Glutamatergic neuron (in vitro differentiated cells): ENCODE measurements around the gene CCDC74B. TPM values are rescaled to one million over a fixed set of nuclear protein-coding genes. Genes with fewer than 3 reads are reported as not detected.
"Not testable (repeated sequence)": the region's sequence is repeated elsewhere in the genome, so short reads cannot be mapped to it uniquely, and the experiment has no call there.

Experiments used
- DNase-seq: peaks from one replicate; pipeline ENCODE4 v3.0.0; 2022
- H3K27ac Mint-ChIP-seq: one replicate; pipeline ENCODE4 v1.8.0; 2020; ENCODE audit warnings: mild to moderate bottlenecking, mixed read lengths, inconsistent platforms; ENCODE audit not compliant: unreplicated experiment
- H3K27me3 Mint-ChIP-seq: one replicate; pipeline ENCODE4 v1.8.0; 2020; ENCODE audit warnings: mild to moderate bottlenecking, moderate library complexity, mixed read lengths, inconsistent platforms; ENCODE audit not compliant: unreplicated experiment
- H3K36me3 Mint-ChIP-seq: one replicate; pipeline ENCODE4 v1.8.0; 2020; ENCODE audit warnings: mild to moderate bottlenecking, mixed read lengths, inconsistent platforms; ENCODE audit not compliant: unreplicated experiment
- H3K4me1 Mint-ChIP-seq: one replicate; pipeline ENCODE4 v1.8.0; 2020; ENCODE audit warnings: mild to moderate bottlenecking, low read depth, mixed read lengths, inconsistent platforms; ENCODE audit not compliant: unreplicated experiment
- H3K4me3 Mint-ChIP-seq: one replicate; pipeline ENCODE4 v1.8.0; 2020; ENCODE audit warnings: mild to moderate bottlenecking, mixed read lengths, inconsistent platforms; ENCODE audit not compliant: unreplicated experiment
- H3K9me3 Mint-ChIP-seq: one replicate; pipeline ENCODE4 v1.8.0; 2020; ENCODE audit warnings: mild to moderate bottlenecking, moderate library complexity, mixed read lengths, inconsistent platforms; ENCODE audit not compliant: unreplicated experiment
- total RNA-seq: library from RNA; stranded (reverse); fragmentation: NEBNext Ultra II Directional; extraction: Animal tissue kit (Norgen Biotek cat#: 25700); gene quantifications from one replicate; pipeline ENCODE4 v1.2.1, GENCODE V29; 2021; ENCODE audit not compliant: unreplicated experiment
- TF ChIP-seq, protein P1 (sequence below): fragments of 200-600 bp; sonication (generic); IDR thresholded peaks from one replicate; pipeline ENCODE4 v1.5.0; 2021; ENCODE audit not compliant: partially characterized antibody, unreplicated experiment

Gene CCDC74B
- total RNA-seq, 1 donor from 2014 or later: 0.29 TPM

DNA sequence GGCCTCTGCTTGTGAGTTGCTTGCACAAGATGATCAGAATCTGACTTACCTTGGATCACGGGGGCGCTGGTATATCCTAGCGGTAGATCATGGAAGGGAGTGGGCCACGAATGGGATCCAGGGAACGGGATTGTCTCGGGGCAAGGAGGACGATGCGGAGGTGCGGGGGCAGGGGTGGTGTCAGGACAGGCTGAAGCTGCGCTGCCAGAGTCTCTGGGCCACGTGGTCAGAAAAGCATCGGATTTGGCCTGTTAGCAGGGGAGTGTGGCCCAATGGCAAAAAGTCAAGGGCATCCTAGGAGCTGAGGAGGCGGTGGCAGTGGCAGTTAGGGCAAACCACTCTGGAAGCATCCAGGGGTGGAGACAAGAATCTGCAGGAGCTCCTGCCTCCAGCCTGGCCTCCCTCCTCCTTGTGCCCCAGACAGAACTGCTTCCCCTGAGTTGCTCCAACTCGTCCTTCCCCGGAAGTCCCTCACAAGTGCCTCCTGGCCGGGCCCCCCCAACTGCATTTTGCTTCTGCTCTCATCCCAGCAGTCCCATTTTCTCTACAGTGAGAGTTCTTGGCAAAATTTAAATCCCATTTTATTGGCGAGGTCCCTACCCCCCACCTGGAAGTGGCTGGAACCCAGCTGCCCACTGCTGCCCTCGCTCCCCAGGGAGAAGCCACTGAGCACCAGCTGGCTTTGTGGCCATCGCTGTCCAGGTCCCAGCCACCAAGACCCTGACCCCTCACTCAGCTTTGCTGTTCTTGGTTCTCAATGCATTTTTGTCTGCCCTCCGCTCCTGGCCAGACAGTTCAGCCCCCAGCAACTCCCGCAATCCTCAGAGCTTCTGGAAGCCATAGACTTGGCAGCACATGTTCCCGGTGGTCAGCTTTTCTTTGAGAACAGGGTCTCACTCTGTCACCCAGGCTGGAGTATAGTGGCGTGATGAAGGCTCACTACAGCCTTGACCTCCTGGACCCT lies 5.6 kb upstream of the CCDC74B start:
- TF ChIP-seq, protein P1, sequence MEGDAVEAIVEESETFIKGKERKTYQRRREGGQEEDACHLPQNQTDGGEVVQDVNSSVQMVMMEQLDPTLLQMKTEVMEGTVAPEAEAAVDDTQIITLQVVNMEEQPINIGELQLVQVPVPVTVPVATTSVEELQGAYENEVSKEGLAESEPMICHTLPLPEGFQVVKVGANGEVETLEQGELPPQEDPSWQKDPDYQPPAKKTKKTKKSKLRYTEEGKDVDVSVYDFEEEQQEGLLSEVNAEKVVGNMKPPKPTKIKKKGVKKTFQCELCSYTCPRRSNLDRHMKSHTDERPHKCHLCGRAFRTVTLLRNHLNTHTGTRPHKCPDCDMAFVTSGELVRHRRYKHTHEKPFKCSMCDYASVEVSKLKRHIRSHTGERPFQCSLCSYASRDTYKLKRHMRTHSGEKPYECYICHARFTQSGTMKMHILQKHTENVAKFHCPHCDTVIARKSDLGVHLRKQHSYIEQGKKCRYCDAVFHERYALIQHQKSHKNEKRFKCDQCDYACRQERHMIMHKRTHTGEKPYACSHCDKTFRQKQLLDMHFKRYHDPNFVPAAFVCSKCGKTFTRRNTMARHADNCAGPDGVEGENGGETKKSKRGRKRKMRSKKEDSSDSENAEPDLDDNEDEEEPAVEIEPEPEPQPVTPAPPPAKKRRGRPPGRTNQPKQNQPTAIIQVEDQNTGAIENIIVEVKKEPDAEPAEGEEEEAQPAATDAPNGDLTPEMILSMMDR: no peak
- Mint-ChIP-seq H3K4me3 (no peak overlapping the region), H3K9me3 (peaks cover 2% of the 10 kb centered on the region), H3K4me1 (peaks cover 5% of the 10 kb centered on the region), H3K36me3 (no peaks in the 10 kb centered on the region), H3K27me3 (peaks cover 2% of the 10 kb centered on the region), H3K27ac (no peak overlapping the region)
- no peak for DNase-seq

DNA sequence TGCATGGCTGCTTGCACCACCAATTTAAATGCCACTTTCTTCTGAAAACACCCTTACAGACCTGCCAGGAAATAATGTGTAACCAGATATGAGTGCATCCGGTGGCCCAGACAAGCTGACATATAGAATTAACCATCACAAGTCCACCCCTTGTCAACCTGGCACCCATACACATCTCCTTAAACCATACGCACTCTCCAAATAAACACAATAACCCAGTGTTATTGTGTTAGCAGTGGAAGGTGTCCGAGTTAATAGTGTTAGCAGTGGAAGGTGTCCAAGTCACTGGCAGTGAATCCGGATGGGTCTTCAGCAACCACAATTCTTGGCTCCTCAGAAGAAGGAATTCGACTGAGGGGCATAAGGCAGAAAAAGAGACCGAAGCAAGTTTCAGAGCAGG lies 3.6 kb upstream of the CCDC74B start:
- not testable (repeated sequence) for H3K27ac Mint-ChIP-seq, H3K9me3 Mint-ChIP-seq, DNase-seq, H3K27me3 Mint-ChIP-seq, H3K4me1 Mint-ChIP-seq, H3K4me3 Mint-ChIP-seq, H3K36me3 Mint-ChIP-seq

DNA sequence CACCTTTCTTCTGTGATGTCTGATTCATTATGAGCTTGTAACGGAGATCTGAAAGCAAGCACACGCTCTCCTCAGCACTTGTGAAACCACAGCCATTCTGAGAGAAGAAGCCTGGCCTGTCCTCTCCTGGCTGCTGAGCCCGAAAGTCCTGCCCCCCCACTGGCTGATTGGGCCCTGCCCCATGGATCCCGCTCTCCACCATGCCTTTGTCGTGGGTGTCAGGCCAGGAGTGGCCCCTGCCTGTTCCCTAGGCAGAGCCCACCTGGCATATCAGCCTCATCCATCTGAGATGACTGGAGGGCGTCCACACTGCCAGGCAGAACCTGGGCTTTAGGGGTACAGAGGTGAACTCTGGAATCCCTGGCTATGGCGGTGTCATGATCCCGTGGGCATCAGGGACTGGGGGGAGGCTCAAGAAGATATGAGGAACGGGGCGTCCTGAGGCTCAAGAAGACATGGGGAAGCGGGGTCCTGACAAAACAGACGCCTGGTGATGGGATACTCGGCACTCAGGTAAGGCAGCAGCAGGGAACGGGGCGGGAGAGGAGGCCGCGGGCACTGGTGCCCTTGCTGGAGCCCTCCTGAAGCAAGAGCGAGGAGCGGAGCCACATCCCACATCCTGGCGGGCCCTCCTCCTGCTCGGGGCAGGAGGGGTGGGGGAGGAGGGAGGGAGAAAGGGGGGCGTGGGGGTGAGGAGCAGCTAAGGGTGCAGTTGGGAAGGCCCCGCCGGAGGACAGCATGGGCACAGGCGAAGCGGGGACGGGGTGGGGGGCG lies 1.5 kb downstream of the CCDC74B start:
- DNase-seq, H3K4me3 Mint-ChIP-seq, H3K4me1 Mint-ChIP-seq, H3K9me3 Mint-ChIP-seq, H3K27me3 Mint-ChIP-seq, H3K36me3 Mint-ChIP-seq, H3K27ac Mint-ChIP-seq: not testable (repeated sequence)

DNA sequence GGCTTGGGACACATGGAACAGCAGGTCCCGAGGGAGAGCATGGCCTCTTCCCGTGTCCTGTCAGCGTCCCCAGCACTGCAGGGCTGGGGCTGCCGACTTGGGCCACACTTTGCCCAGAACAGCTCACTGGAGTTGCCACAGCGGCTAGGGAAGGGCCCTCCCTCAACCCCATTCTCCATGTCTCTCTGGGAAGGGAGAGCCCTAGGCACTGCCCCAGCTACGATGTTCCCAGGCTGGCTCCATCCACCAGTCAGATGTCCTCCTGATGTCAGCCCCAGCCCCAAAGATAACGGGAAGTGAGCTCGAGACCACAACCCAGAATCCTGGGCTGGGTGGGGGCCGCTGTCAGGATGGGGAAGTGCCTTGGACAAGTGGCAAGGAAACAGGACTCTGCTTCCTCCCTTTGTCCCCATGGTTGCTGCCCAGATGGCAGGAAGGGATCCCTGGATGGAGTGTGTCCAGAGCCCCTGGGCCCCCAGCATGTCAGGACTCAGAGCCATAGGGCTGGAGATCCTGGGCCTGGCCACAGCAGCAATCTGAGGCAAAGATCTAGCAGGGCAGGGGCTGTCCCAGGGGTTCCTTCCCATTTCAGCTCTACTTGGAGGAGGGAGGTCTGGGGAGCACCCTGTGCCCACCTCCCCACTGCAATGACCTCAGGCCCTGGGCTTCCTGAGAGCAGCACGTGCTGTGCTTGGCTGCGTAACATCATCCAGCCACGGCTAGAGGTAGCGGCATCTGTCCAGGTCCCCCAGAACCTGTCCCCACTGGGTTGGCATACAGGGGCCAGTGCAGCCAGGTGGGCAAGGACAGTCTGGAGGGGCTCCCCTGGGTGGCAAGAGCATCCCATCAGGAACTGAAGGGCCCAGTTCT lies 2.3 kb downstream of the CCDC74B start:
- H3K9me3 Mint-ChIP-seq, H3K27ac Mint-ChIP-seq, H3K4me3 Mint-ChIP-seq, H3K27me3 Mint-ChIP-seq, H3K4me1 Mint-ChIP-seq, H3K36me3 Mint-ChIP-seq, DNase-seq: not testable (repeated sequence)

DNA sequence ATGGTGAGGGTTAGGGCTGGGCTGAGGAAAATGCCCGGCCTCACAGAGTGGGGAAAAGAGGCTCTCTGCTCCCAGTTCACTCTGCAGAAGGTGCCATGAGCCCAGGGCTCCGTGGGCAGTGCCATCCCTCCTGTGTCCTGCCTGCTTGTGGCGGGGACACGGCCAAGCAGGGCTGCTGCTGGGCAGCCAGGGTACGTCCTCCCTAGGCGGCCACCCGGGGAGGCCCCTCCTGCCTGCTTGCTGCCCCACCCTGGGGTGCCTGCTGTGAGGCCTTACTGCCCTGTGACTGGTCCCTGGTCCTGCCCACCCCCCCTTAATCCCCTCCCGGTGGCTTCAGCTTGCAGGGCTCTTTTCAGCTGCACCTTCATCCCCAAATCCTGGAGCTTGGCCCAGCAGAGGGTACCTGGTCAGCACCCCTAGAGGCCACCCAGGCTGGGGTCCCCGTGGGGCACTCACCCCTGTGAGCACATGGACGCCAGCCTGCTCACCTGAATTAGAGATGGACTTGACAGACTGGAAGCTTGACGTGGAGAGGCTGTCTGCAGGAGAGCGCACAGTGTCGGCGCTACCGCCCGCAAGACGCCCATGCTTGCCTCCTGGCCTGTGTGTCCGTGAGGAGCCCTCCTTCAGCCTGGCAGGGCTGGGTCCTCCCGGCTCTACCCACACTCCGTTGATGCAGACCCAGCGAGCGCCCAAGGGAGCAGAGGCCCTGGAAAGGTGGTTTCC lies 3.1 kb downstream of the CCDC74B start:
- not testable (repeated sequence) for H3K27me3 Mint-ChIP-seq, DNase-seq, H3K27ac Mint-ChIP-seq, H3K4me1 Mint-ChIP-seq, H3K4me3 Mint-ChIP-seq, H3K9me3 Mint-ChIP-seq, H3K36me3 Mint-ChIP-seq

DNA sequence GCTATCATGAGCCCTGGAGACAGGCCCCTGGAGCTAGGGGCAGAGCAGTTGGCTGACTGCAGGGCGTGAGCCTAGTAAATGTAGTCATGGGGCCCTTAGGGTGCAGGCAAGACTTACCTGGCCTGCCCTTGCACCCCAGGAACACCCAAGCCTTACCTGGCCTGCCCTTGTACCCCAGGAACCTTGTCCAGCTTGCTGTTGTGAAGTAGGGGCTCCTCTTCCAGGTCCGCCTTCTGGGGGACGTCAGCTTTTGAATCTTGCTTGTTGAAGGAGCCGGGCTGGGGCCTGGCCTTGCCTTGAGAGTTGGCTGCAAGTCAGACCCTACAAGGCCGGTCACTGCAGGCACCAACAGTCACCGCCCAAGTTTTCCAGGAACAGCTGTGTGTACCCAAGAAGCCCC lies 3.9 kb downstream of the CCDC74B start:
- H3K4me3 Mint-ChIP-seq, H3K27me3 Mint-ChIP-seq, DNase-seq, H3K36me3 Mint-ChIP-seq, H3K4me1 Mint-ChIP-seq, H3K27ac Mint-ChIP-seq, H3K9me3 Mint-ChIP-seq: not testable (repeated sequence)

DNA sequence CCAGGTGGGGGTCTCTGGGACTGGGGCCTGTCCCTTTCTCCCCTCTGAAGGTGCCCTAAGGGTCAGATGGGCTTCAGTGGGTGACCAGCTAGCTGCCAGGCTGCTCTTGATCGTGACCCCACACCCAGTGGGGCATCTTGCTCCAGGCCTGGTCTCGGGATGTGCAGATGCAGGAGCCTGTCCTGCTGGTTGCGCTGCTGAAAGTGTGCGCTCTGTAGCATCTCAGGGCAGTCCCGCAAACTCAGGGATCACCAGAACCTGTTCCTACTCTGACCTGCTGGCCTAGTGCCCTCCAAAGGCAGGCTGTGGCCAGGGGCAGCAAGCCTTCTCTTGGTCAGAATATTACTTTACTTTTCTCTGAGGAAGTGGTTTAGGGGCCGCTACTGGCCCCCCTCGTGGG lies 4.4 kb downstream of the CCDC74B start:
- DNase-seq, H3K36me3 Mint-ChIP-seq, H3K4me1 Mint-ChIP-seq: not testable (repeated sequence)

DNA sequence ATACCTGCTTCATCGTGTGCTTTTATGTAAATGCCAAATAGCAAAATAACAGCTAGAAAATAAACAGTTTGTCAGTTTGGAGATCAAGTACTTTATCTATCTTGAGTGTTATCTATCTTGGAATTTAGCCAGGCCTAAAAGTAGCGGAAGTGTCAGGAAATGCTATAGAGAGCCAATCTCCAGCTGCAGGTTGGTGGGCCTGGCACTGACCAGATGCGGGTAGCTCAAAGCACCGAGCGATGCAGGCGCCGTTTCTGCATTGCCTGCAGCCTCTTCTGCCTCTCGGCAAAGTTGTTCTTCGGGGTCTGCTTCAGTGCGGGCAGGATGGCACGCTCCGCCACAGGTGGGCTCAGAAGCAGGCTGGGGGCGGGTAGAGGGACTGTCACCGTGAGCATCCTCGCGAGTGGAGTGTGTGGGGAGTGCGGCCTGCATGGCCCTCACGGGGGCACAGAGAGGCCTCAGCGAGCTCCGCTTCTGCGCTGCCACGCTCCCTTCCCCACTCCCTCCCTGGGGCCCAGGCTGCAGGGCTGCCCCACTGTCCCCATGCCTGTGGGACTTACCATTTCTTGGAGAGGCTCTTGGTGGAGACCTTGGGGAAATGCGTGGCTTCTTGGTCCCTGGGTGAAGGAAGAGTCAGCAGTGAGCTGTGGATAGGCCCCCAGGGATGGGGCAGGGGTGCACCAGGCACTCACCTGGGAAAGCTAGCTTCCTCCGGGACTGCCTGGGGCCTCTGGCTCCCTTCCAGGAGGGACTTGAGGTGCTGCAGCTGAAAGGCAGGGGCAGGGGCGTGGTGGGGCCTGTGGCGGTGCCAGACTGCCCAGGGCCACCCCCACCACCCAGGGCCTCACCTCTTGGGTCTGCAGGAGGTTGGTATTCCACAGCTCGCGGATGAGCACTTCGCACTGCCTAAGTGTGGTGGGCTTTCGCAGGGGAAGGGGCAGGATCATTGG lies 5.3 kb downstream of the CCDC74B start:
- not testable (repeated sequence) for H3K27me3 Mint-ChIP-seq, H3K4me3 Mint-ChIP-seq, DNase-seq, H3K9me3 Mint-ChIP-seq, H3K36me3 Mint-ChIP-seq, H3K27ac Mint-ChIP-seq, H3K4me1 Mint-ChIP-seq

More for the DNA sequence above, 4.4 kb downstream of the CCDC74B start:
- not testable (repeated sequence) for H3K27ac Mint-ChIP-seq, H3K27me3 Mint-ChIP-seq, H3K4me3 Mint-ChIP-seq, H3K9me3 Mint-ChIP-seq

DNA sequence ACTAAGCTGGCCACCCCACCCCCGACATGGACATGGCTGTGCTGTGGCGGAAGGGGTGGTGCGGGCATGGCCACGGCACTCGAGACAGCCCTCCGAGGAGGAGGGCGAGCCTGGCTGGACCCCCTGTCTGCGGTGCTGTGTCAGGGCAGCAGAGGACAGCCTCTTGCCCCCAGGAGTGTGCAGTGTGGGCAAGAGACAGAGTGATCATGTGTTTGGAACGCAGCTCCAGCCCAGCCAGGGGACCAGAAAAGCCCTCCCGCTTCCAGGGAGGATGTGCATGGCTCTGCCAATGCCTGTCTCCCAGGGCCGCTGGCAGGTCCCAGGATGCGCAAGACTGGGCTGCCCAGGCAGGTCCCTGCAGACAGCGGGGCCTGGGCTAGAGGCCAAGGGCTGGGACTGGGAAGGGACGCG lies 6.1 kb downstream of the CCDC74B start:
- H3K4me3 Mint-ChIP-seq, H3K9me3 Mint-ChIP-seq, DNase-seq, H3K36me3 Mint-ChIP-seq, H3K27ac Mint-ChIP-seq, H3K4me1 Mint-ChIP-seq, H3K27me3 Mint-ChIP-seq: not testable (repeated sequence)
